Mucosa of descending colon (tissue), 3 donors: Measurements from ENCODE around the gene IGF2BP2. TPM values are rescaled to one million over a fixed set of nuclear protein-coding genes. Genes with fewer than 3 reads are reported as not detected.
A peak's percentile ranks its signal among the peaks of the same experiment; 100 is the strongest.

Source experiments
- ATAC-seq: fragments of 200-7000 bp; cut with Tn5 transposase; one replicate; pipeline ENCODE4 v1.9.1; 2020; ENCODE audit warnings: mild to moderate bottlenecking, moderate library complexity
- DNase-seq, 3 donors: peaks; one replicate each; pipeline ENCODE4 v3.0.0-alpha.2; 2020
- H3K36me3 ChIP-seq: fragments of 200-600 bp; one replicate; pipeline ENCODE4 v1.8.0; 2021; ENCODE audit warnings: low read depth, mild to moderate bottlenecking
- H3K4me1 ChIP-seq: fragments of 200-600 bp; one replicate; pipeline ENCODE4 v1.8.0; 2021; ENCODE audit warnings: low read depth, mild to moderate bottlenecking
- H3K4me3 ChIP-seq: fragments of 200-600 bp; one replicate; pipeline ENCODE4 v1.8.0; 2021; ENCODE audit warnings: mild to moderate bottlenecking
- H3K9me3 ChIP-seq: fragments of 200-600 bp; one replicate; pipeline ENCODE4 v1.8.0; 2021; ENCODE audit warnings: mild to moderate bottlenecking
- CTCF ChIP-seq: fragments of 200-600 bp; IDR thresholded peaks from one replicate; pipeline ENCODE4 v1.8.0; 2022; ENCODE audit warnings: antibody characterized with exemption, mild to moderate bottlenecking
- intact Hi-C, 2 donors: fragments of 100-400 bp; cut with DNase I in 1 of 2; cut with micrococcal nuclease in 1 of 2; formaldehyde crosslinking; loops; one replicate each; pipeline versions ENCODE4 v1.11.0 to v1.11.1; 2022; cut with DNase I, micrococcal nuclease
- total RNA-seq, 3 donors: library from RNA; stranded (reverse); fragmentation: NEBNext Ultra II Directional in 2 of 3; extraction: Animal tissue kit (Norgen Biotek cat#: 25700) in 2 of 3; gene quantifications; one replicate each; pipeline versions ENCODE4 v1.2.1 to v1.2.4, GENCODE V29; 2021 to 2023
- donor health status: DM: no; HTN: no; CAD: no; lungs with moderate emphysema.
- donor health status: DM: no; HTN: no; CAD: no.
- donor health status: DM: no; HTN: yes; CAD: no.

The IGF2BP2 gene
- total RNA-seq, 3 donors from 2014 or later: 26.7 to 67.4 (median 42.1) TPM

GRCh38 chr3:185837414-185837813 lies 12.6 kb upstream of the IGF2BP2 start:
- Histone ChIP-seq H3K9me3 (no peaks in the 10 kb centered on the region), H3K36me3 (no peaks in the 10 kb centered on the region), H3K4me1 (no peaks in the 10 kb centered on the region), H3K4me3 (no peak overlapping the region)
- intact Hi-C loops: no loop called here
- TF ChIP-seq CTCF: no peak
- DNase-seq (no peak), ATAC-seq (no peak)

GRCh38 chr3:185831990-185832389 lies 7.1 kb upstream of the IGF2BP2 start:
- ATAC-seq (no peak), DNase-seq (no peak)
- no peaks in the 10 kb centered on the region for H3K4me1 ChIP-seq
- H3K4me3 ChIP-seq: no peak overlapping the region
- intact Hi-C loops: no loop called here
- no peak for TF ChIP-seq CTCF
- no peaks in the 10 kb centered on the region for H3K9me3 ChIP-seq
- H3K36me3 ChIP-seq: no peaks in the 10 kb centered on the region

GRCh38 chr3:185831195-185831594 lies 6.4 kb upstream of the IGF2BP2 start:
- no peaks in the 10 kb centered on the region for H3K36me3 ChIP-seq
- peaks cover 7% of the 10 kb centered on the region for H3K4me1 ChIP-seq
- intact Hi-C loops: no loop called here
- H3K4me3 ChIP-seq: no peak overlapping the region
- DNase-seq (no peak), ATAC-seq (peak; percentile 36)
- TF ChIP-seq CTCF: no peak
- H3K9me3 ChIP-seq: no peaks in the 10 kb centered on the region

- DNase-seq: no peak
- intact Hi-C loops: no loop called here
- peaks cover 7% of the 10 kb centered on the region for H3K4me1 ChIP-seq
- ATAC-seq: no peak
- no peaks in the 10 kb centered on the region for H3K36me3 ChIP-seq
- H3K9me3 ChIP-seq: no peaks in the 10 kb centered on the region
- no peak for TF ChIP-seq CTCF
- no peak overlapping the region for H3K4me3 ChIP-seq
Measured at GRCh38 chr3:185830018-185830797, 5.4 kb upstream of the IGF2BP2 start.

- no peak for ATAC-seq
- Histone ChIP-seq H3K9me3 (no peaks in the 10 kb centered on the region), H3K4me1 (peaks cover 7% of the 10 kb centered on the region), H3K36me3 (no peaks in the 10 kb centered on the region), H3K4me3 (no peak overlapping the region)
- DNase-seq: no peak
- intact Hi-C loops: no loop called here
- TF ChIP-seq CTCF: no peak
Measured at GRCh38 chr3:185828755-185829154, 3.9 kb upstream of the IGF2BP2 start.
